HEK293 (cell line): ENCODE measurements around the gene RAB1A.

ENCODE experiments used
- AEBP2 ChIP-seq: fragments of 450-650 bp; formaldehyde crosslinking; IDR thresholded peaks from 2 replicates; pipeline ENCODE4 v1.5.1; 2016; ENCODE audit warnings: missing biosample characterization, missing genetic modification characterization, borderline replicate concordance
- CTCF ChIP-seq: fragments of 450-650 bp; formaldehyde crosslinking; IDR thresholded peaks from 2 replicates; pipeline ENCODE4 v1.5.1; 2016; ENCODE audit warnings: missing biosample characterization, missing genetic modification characterization
- HOXA7 ChIP-seq: sonication (generic); formaldehyde crosslinking; IDR thresholded peaks from 2 replicates; pipeline ENCODE4 v1.8.1; 2022; ENCODE audit warnings: missing genetic modification reagents, borderline replicate concordance
- ZBTB21 ChIP-seq: fragments of 450-650 bp; formaldehyde crosslinking; IDR thresholded peaks from 2 replicates; pipeline ENCODE4 v1.5.1; 2017; ENCODE audit warnings: missing biosample characterization, missing genetic modification characterization
- ZNF16 ChIP-seq: fragments of 450-650 bp; formaldehyde crosslinking; IDR thresholded peaks from 2 replicates; pipeline ENCODE4 v1.5.1; 2016; ENCODE audit warnings: low read depth, missing biosample characterization, missing genetic modification characterization
- ZNF558 ChIP-seq: fragments of 450-650 bp; formaldehyde crosslinking; IDR thresholded peaks from 2 replicates; pipeline ENCODE4 v1.5.1; 2016; ENCODE audit warnings: missing biosample characterization, missing genetic modification characterization
- ZNF776 ChIP-seq: fragments of 450-650 bp; formaldehyde crosslinking; IDR thresholded peaks from 2 replicates; pipeline ENCODE4 v1.5.0; 2017; ENCODE audit warnings: missing biosample characterization, missing genetic modification characterization, borderline replicate concordance

DNA sequence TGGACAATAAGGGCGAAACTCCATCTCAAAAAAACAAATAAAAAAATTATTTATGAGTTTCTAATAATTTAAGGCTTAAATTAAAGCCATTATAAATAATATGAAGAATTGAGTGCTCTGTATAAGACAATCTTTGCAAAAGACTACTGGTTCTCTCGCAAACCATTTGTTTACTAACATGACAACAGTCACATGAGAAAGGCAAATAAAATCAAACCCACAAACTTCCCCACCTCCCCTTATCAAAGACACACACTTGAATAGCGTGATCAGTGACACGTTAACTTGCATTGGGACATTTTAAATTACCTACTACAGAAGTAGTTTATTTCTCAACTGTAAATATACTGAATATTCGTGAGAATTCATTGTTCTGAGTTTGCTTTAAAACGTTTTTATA lies 21.1 kb downstream of the RAB1A start:
- no peak for TF ChIP-seq AEBP2 (tag by site-specific recombination)
- no peak for TF ChIP-seq ZNF776 (tag by site-specific recombination)
- no peak for TF ChIP-seq ZNF16 (tag by site-specific recombination)
- no peak for TF ChIP-seq ZNF558
- TF ChIP-seq HOXA7 (CRISPR knock-in tag) = no peak
- TF ChIP-seq ZBTB21 (tag by site-specific recombination) = no peak
- TF ChIP-seq CTCF (tag by site-specific recombination) = no peak
